GM23338 (cell line): ENCODE measurements around the gene RRP1. TPM values are rescaled to one million over a fixed set of nuclear protein-coding genes. Genes with fewer than 3 reads are reported as not detected.

Experiments
- ATAC-seq: fragments of 200-7000 bp; cut with Tn5 transposase; 3 replicates; pipeline ENCODE4 v1.9.1; 2020
- DNase-seq: peaks from one replicate; pipeline ENCODE4 v3.0.0-alpha.2; 2015; ENCODE audit warnings: low spot score
- H2AFZ ChIP-seq: fragments of 200-600 bp; sonication (generic); 2 replicates; pipeline ENCODE4 v1.8.0; 2016; ENCODE audit warnings: antibody characterized with exemption, mild to moderate bottlenecking, moderate library complexity
- H3F3A ChIP-seq: fragments of 200-600 bp; sonication (generic); replicated peaks from 2 replicates; pipeline ENCODE4 v1.8.0; 2017; ENCODE audit warnings: antibody characterized with exemption, mixed run types, low read depth
- H3K27ac ChIP-seq: fragments of 200-600 bp; sonication (generic); 2 replicates; pipeline ENCODE4 v1.6.1; 2016; ENCODE audit warnings: low read depth
- H3K27me3 ChIP-seq: fragments of 200-600 bp; sonication (generic); 2 replicates; pipeline ENCODE4 v1.8.0; 2016; ENCODE audit warnings: mild to moderate bottlenecking, mixed run types, moderate library complexity; ENCODE audit not compliant: insufficient read depth
- H3K36me3 ChIP-seq: fragments of 200-600 bp; sonication (generic); 2 replicates; pipeline ENCODE4 v1.8.0; 2016; ENCODE audit warnings: mild to moderate bottlenecking; ENCODE audit not compliant: insufficient read depth
- H3K4me1 ChIP-seq: fragments of 200-600 bp; sonication (generic); 2 replicates; pipeline ENCODE4 v1.8.0; 2016; ENCODE audit warnings: mild to moderate bottlenecking, moderate library complexity; ENCODE audit not compliant: insufficient read depth
- H3K4me2 ChIP-seq: fragments of 200-600 bp; sonication (generic); 2 replicates; pipeline ENCODE4 v1.7.1; 2017; ENCODE audit warnings: mixed run types
- H3K4me3 ChIP-seq: fragments of 200-600 bp; sonication (generic); 2 replicates; pipeline ENCODE4 v1.6.1; 2016; ENCODE audit warnings: mixed run types
- H3K79me2 ChIP-seq: fragments of 200-600 bp; sonication (generic); replicated peaks from 2 replicates; pipeline ENCODE4 v1.8.0; 2017; ENCODE audit warnings: mild to moderate bottlenecking; ENCODE audit not compliant: insufficient read depth
- H3K9me2 ChIP-seq: fragments of 200-600 bp; sonication (generic); 2 replicates; pipeline ENCODE4 v1.8.0; 2017; ENCODE audit not compliant: insufficient read depth
- H4K20me1 ChIP-seq: fragments of 200-600 bp; sonication (generic); replicated peaks from 2 replicates; pipeline ENCODE4 v1.8.0; 2017; ENCODE audit warnings: mild to moderate bottlenecking; ENCODE audit not compliant: insufficient read depth
- H3K27ac Mint-ChIP-seq: 2 replicates; pipeline ENCODE4 v1.8.0; 2020; ENCODE audit warnings: inconsistent platforms, mild to moderate bottlenecking, moderate library complexity, mixed read lengths
- H3K27me3 Mint-ChIP-seq: 3 replicates; pipeline ENCODE4 v1.8.0; 2022; ENCODE audit warnings: low read depth, mild to moderate bottlenecking, moderate library complexity, mixed read lengths, inconsistent platforms; ENCODE audit not compliant: insufficient read depth, poor library complexity
- H3K36me3 Mint-ChIP-seq: 3 replicates; pipeline ENCODE4 v1.8.0; 2021; ENCODE audit warnings: low read depth, mild to moderate bottlenecking, inconsistent platforms, moderate library complexity, mixed read lengths
- H3K4me1 Mint-ChIP-seq: 3 replicates; pipeline ENCODE4 v1.8.0; 2020; ENCODE audit warnings: mild to moderate bottlenecking, inconsistent platforms, mixed read lengths
- H3K4me3 Mint-ChIP-seq: 3 replicates; pipeline ENCODE4 v1.8.0; 2021; ENCODE audit warnings: moderate library complexity, mild to moderate bottlenecking, inconsistent platforms, mixed read lengths
- H3K9me3 Mint-ChIP-seq: 3 replicates; pipeline ENCODE4 v1.8.0; 2020; ENCODE audit warnings: moderate library complexity, mild to moderate bottlenecking, inconsistent platforms, mixed read lengths
- CREB1 ChIP-seq: fragments of 250-450 bp; sonication (Bioruptor Pico); IDR thresholded peaks from 2 replicates; pipeline ENCODE4 v1.5.0; 2020; ENCODE audit warnings: low read depth, mild to moderate bottlenecking, moderate library complexity
- ETS1 ChIP-seq: IDR thresholded peaks from 2 replicates; pipeline ENCODE4 v1.6.1; 2016; ENCODE audit warnings: antibody characterized with exemption
- EZH2 ChIP-seq: fragments of 200-600 bp; sonication (generic); IDR thresholded peaks from one replicate; pipeline ENCODE4 v1.8.0; 2017; ENCODE audit warnings: antibody characterized with exemption, mild to moderate bottlenecking, low read depth; ENCODE audit not compliant: unreplicated experiment
- EZH2phosphoT487 ChIP-seq: fragments of 200-600 bp; sonication (generic); IDR thresholded peaks from one replicate; pipeline ENCODE4 v1.8.1; 2018; ENCODE audit warnings: antibody characterized with exemption; ENCODE audit not compliant: unreplicated experiment
- JUNB ChIP-seq: IDR thresholded peaks from one replicate; pipeline ENCODE4 v1.6.1; 2016; ENCODE audit warnings: antibody characterized with exemption; ENCODE audit not compliant: unreplicated experiment
- NANOG ChIP-seq: IDR thresholded peaks from 2 replicates; pipeline ENCODE4 v1.6.1; 2016; ENCODE audit warnings: antibody characterized with exemption, borderline replicate concordance
- POLR2AphosphoS5 ChIP-seq: IDR thresholded peaks from 2 replicates; pipeline ENCODE4 v1.6.1; 2016; ENCODE audit warnings: antibody characterized with exemption, low read depth
- REST ChIP-seq: IDR thresholded peaks from one replicate; pipeline ENCODE4 v1.6.1; 2018; ENCODE audit warnings: antibody characterized with exemption; ENCODE audit not compliant: unreplicated experiment
- STAT1 ChIP-seq: IDR thresholded peaks from one replicate; pipeline ENCODE4 v1.6.1; 2016; ENCODE audit warnings: antibody characterized with exemption; ENCODE audit not compliant: unreplicated experiment
- ZNF114 ChIP-seq: fragments of 250-450 bp; sonication (Bioruptor Pico); IDR thresholded peaks from 2 replicates; pipeline ENCODE4 v1.5.0; 2020; ENCODE audit warnings: mild to moderate bottlenecking, moderate library complexity
- ZNF331 ChIP-seq: fragments of 250-450 bp; sonication (Bioruptor Pico); IDR thresholded peaks from 2 replicates; pipeline ENCODE4 v1.5.0; 2020; ENCODE audit warnings: low read depth, mild to moderate bottlenecking, moderate library complexity
- ZNF462 ChIP-seq: fragments of 250-450 bp; sonication (Bioruptor Pico); IDR thresholded peaks from 2 replicates; pipeline ENCODE4 v1.5.0; 2020; ENCODE audit warnings: mild to moderate bottlenecking, moderate library complexity
- polyA plus RNA-seq: library from polyadenylated mRNA; unstranded; fragments of >200 nt; fragmentation: Nextera tagmentation; extraction: Ambion mirVana; gene quantifications from 2 replicates; pipeline ENCODE4 v1.2.1, GENCODE V29; 2016
- total RNA-seq: library from RNA; depleted of rRNA; stranded (reverse); fragments of >200 nt; shearing (Covaris generic); gene quantifications from 2 replicates; pipeline ENCODE4 v1.2.3, GENCODE V29; 2014
- TF ChIP-seq, protein P1 (sequence below), 2 experiments: fragments of 200-600 bp in 1 of 2; sonication (generic) in 1 of 2; conservative IDR thresholded peaks; 2 replicates each; pipeline versions ENCODE4 v1.5.1 to v1.6.1; 2016 to 2017; ENCODE audit warnings: antibody characterized with exemption in 2 of 2, low read depth in 2 of 2, mild to moderate bottlenecking in 2 of 2, moderate library complexity in 1 of 2

The RRP1 gene
- total and polyA plus RNA-seq, 2 experiments from 2014 or later = 36.5 to 63.5 TPM

- Histone ChIP-seq H3K4me3 (no peak overlapping the region), H3K4me1 (0 out of 2 replicates have a peak, but pooled peaks cover 5% of the 10 kb centered on the region), H3K27ac (no peak overlapping the region), H3K9me2 (no peaks in the 10 kb centered on the region), H3K79me2 (no peaks in the 10 kb centered on the region), H2AFZ (no peak overlapping the region), H4K20me1 (no peaks in the 10 kb centered on the region), H3F3A (no peaks in the 10 kb centered on the region), H3K4me2 (no peak overlapping the region), H3K36me3 (no peaks in the 10 kb centered on the region), H3K27me3 (no peaks in the 10 kb centered on the region)
- Mint-ChIP-seq H3K4me1 (peaks cover 6% of the 10 kb centered on the region; the same call in 2 of the 3 replicates), H3K36me3 (peaks cover 13% of the 10 kb centered on the region; the same call in 2 of the 3 replicates), H3K4me3 (no peak overlapping the region), H3K27me3 (peaks cover 8% of the 10 kb centered on the region), H3K27ac (no peak overlapping the region), H3K9me3 (peaks cover 17% of the 10 kb centered on the region; the same call in 2 of the 3 replicates)
- ATAC-seq (no peak), DNase-seq (no peak)
- TF ChIP-seq CREB1 (no peak), EZH2 (no peak), REST (no peak), EZH2phosphoT487 (no peak), ZNF462 (CRISPR knock-in tag) (no peak), ZNF331 (CRISPR knock-in tag) (no peak), POLR2AphosphoS5 (no peak), JUNB (no peak), STAT1 (no peak), NANOG (no peak), ETS1 (no peak), ZNF114 (CRISPR knock-in tag) (no peak)
- TF ChIP-seq, protein P1, sequence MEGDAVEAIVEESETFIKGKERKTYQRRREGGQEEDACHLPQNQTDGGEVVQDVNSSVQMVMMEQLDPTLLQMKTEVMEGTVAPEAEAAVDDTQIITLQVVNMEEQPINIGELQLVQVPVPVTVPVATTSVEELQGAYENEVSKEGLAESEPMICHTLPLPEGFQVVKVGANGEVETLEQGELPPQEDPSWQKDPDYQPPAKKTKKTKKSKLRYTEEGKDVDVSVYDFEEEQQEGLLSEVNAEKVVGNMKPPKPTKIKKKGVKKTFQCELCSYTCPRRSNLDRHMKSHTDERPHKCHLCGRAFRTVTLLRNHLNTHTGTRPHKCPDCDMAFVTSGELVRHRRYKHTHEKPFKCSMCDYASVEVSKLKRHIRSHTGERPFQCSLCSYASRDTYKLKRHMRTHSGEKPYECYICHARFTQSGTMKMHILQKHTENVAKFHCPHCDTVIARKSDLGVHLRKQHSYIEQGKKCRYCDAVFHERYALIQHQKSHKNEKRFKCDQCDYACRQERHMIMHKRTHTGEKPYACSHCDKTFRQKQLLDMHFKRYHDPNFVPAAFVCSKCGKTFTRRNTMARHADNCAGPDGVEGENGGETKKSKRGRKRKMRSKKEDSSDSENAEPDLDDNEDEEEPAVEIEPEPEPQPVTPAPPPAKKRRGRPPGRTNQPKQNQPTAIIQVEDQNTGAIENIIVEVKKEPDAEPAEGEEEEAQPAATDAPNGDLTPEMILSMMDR (conservative IDR thresholded peaks at IDR 0.05; ENCODE audit: low read depth in 2 of 2) = no peak
Observed at GRCh38 chr21:43824333-43825241, 35.2 kb downstream of the RRP1 start.
